ENCODE results near the gene DUS3L.
"Not testable (repeated sequence)": the region's sequence is repeated elsewhere in the genome, so short reads cannot be mapped to it uniquely, and the experiment has no call there.

DNA sequence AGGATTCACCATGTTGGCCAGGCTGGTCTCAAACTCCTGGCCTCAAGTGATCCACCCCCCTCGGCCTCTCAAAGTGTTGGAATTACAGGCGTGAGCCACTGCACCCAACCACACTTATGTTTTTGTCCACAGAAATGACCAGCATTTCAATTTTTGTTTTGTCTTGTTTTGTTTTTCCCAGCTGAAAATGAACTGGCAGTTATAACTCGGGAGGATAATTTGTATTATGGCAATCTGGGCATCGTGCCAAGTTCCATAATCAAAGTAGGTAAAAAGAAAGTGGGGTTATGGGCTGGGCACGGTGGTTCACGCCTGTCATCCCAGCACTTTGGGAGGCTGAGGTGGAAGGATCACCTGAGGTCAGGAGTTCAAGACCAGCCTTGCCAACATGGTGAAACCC lies 42.0 kb downstream of the DUS3L start:
- TF ChIP-seq, protein P1, sequence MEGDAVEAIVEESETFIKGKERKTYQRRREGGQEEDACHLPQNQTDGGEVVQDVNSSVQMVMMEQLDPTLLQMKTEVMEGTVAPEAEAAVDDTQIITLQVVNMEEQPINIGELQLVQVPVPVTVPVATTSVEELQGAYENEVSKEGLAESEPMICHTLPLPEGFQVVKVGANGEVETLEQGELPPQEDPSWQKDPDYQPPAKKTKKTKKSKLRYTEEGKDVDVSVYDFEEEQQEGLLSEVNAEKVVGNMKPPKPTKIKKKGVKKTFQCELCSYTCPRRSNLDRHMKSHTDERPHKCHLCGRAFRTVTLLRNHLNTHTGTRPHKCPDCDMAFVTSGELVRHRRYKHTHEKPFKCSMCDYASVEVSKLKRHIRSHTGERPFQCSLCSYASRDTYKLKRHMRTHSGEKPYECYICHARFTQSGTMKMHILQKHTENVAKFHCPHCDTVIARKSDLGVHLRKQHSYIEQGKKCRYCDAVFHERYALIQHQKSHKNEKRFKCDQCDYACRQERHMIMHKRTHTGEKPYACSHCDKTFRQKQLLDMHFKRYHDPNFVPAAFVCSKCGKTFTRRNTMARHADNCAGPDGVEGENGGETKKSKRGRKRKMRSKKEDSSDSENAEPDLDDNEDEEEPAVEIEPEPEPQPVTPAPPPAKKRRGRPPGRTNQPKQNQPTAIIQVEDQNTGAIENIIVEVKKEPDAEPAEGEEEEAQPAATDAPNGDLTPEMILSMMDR (IDR thresholded peaks at IDR 0.05; ENCODE audit: extremely low read depth in 1 of 2, insufficient read depth in 1 of 2, low read depth in 1 of 2, low read length in 2 of 2): not testable (repeated sequence)
- TF ChIP-seq POLR2AphosphoS5 (IDR thresholded peaks at IDR 0.05; ENCODE audit: insufficient read depth, low read depth, low read length); GATA2 (IDR thresholded peaks at IDR 0.05; ENCODE audit: insufficient read depth, insufficient read length, low read depth, low read length); EZH2 (IDR thresholded peaks at IDR 0.05; ENCODE audit: borderline replicate concordance, low read depth, low read length, severe bottlenecking); JUN (IDR thresholded peaks at IDR 0.05; ENCODE audit: borderline replicate concordance, insufficient read depth, insufficient read length, low read depth); POLR2A (IDR thresholded peaks at IDR 0.05; ENCODE audit: low read depth, low read length): not testable (repeated sequence)
- TF ChIP-seq, protein P2, sequence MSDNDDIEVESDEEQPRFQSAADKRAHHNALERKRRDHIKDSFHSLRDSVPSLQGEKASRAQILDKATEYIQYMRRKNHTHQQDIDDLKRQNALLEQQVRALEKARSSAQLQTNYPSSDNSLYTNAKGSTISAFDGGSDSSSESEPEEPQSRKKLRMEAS (IDR thresholded peaks at IDR 0.05; ENCODE audit: insufficient read depth, insufficient read length): not testable (repeated sequence)

All from endothelial cell of umbilical vein (primary cell).